Testis (tissue), 2 donors: Measurements from ENCODE around the gene ARF1.

Experiments used
- POLR2A ChIP-seq: fragments of 450-650 bp; IDR thresholded peaks from one replicate; pipeline ENCODE4 v1.6.1; 2017; ENCODE audit warnings: antibody characterized with exemption, mild to moderate bottlenecking, moderate library complexity
- TF ChIP-seq, protein P1 (sequence below), 3 experiments: fragments of 450-650 bp in 2 of 3; fragments of 200-600 bp in 1 of 3; sonication (generic) in 1 of 3; IDR thresholded peaks; one replicate each; pipeline ENCODE4 v1.5.1; 2016 to 2019; ENCODE audit warnings: antibody characterized with exemption in 3 of 3, mild to moderate bottlenecking in 2 of 3, moderate library complexity in 1 of 3

DNA sequence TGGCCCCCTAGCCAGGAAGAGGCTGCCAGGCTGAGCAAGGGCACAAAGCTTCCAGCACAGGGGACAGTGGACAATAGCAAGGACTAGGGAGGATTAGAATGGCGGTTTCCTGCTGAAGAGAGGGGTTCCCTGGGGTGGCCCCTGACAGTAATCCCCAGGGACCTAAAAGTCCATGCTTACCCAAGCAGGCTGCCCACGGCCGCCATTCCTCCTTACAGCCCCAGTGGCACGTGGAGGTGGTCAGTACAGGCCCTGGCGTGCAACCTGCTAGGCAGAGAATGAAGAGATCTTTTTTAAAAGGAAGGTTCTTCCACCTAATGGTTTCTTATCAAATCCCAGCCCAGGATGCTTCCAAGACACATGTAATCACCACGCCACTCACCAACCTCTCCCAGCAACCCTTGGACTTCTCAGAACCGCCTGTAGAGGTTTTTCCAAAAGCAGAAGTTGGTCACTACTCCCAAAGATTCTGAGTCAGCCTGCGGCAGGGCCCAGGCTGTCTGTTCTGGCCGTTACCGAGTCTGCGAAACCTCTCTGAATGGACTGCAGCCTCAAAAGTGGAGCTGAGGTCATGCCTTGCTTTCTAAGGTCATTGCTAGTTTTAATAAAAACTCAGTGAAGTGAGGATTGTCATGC, 25.7 kb downstream of the ARF1 start:
- TF ChIP-seq, protein P1, sequence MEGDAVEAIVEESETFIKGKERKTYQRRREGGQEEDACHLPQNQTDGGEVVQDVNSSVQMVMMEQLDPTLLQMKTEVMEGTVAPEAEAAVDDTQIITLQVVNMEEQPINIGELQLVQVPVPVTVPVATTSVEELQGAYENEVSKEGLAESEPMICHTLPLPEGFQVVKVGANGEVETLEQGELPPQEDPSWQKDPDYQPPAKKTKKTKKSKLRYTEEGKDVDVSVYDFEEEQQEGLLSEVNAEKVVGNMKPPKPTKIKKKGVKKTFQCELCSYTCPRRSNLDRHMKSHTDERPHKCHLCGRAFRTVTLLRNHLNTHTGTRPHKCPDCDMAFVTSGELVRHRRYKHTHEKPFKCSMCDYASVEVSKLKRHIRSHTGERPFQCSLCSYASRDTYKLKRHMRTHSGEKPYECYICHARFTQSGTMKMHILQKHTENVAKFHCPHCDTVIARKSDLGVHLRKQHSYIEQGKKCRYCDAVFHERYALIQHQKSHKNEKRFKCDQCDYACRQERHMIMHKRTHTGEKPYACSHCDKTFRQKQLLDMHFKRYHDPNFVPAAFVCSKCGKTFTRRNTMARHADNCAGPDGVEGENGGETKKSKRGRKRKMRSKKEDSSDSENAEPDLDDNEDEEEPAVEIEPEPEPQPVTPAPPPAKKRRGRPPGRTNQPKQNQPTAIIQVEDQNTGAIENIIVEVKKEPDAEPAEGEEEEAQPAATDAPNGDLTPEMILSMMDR (IDR thresholded peaks at IDR 0.05), result no peak
- no peak for TF ChIP-seq POLR2A
